ENCODE data around the gene CRISPLD2.
"Not testable (repeated sequence)": the region's sequence is repeated elsewhere in the genome, so short reads cannot be mapped to it uniquely, and the experiment has no call there.

Gene CRISPLD2

GRCh38 chr16:84930298-84931106 lies 110.7 kb downstream of the CRISPLD2 start:
- no peak for DNase-seq (ENCODE audit: low read depth)

- DNase-seq (ENCODE audit: low read depth) = no peak
Measured at GRCh38 chr16:84931107-84931494, 111.3 kb downstream of the CRISPLD2 start.

- DNase-seq (ENCODE audit: low read depth) = no peak
Measured at GRCh38 chr16:84931506-84931905, 111.7 kb downstream of the CRISPLD2 start.

- DNase-seq (ENCODE audit: low read depth) = no peak
Measured at GRCh38 chr16:84932681-84933080, 112.9 kb downstream of the CRISPLD2 start.

- DNase-seq (ENCODE audit: low read depth) = no peak
Measured at GRCh38 chr16:84933774-84934631, 114.2 kb downstream of the CRISPLD2 start.

- no peak for DNase-seq (ENCODE audit: low read depth)
Measured at GRCh38 chr16:84937196-84938005, 117.6 kb downstream of the CRISPLD2 start.

GRCh38 chr16:84938616-84939015 lies 118.8 kb downstream of the CRISPLD2 start:
- not testable (repeated sequence) for DNase-seq (ENCODE audit: low read depth)

- no peak for DNase-seq (ENCODE audit: low read depth)
Measured at GRCh38 chr16:84940670-84941551, 121.1 kb downstream of the CRISPLD2 start.

- no peak for DNase-seq (ENCODE audit: low read depth)
Measured at GRCh38 chr16:84941921-84942320, 122.1 kb downstream of the CRISPLD2 start.

- no peak for DNase-seq (ENCODE audit: low read depth)
Measured at GRCh38 chr16:84942786-84943185, 123.0 kb downstream of the CRISPLD2 start.

- DNase-seq (ENCODE audit: low read depth) = no peak
Measured at GRCh38 chr16:84943620-84944019, 123.8 kb downstream of the CRISPLD2 start.

GRCh38 chr16:84947022-84947421 lies 127.2 kb downstream of the CRISPLD2 start:
- no peak for DNase-seq (ENCODE audit: low read depth)

GRCh38 chr16:84947996-84948850 lies 128.4 kb downstream of the CRISPLD2 start:
- DNase-seq (ENCODE audit: low read depth) = no peak

GRCh38 chr16:84948851-84949610 lies 129.2 kb downstream of the CRISPLD2 start:
- no peak for DNase-seq (ENCODE audit: low read depth)

GRCh38 chr16:84949772-84950436 lies 130.1 kb downstream of the CRISPLD2 start:
- no peak for DNase-seq (ENCODE audit: low read depth)

GRCh38 chr16:84950906-84951305 lies 131.1 kb downstream of the CRISPLD2 start:
- peak; percentile 29 for DNase-seq (ENCODE audit: low read depth)

- DNase-seq (ENCODE audit: low read depth) = peak; percentile 51
Measured at GRCh38 chr16:84952335-84953189, 132.8 kb downstream of the CRISPLD2 start.

- DNase-seq (ENCODE audit: low read depth) = no peak
Measured at GRCh38 chr16:84953190-84953746, 133.5 kb downstream of the CRISPLD2 start.
